Measurements from ENCODE around the gene RAB3IL1. TPM values are rescaled to one million over a fixed set of nuclear protein-coding genes. Genes with fewer than 3 reads are reported as not detected.

Gene RAB3IL1
- total and polyA plus RNA-seq, 9 of the 15 experiments (the other 6 are each of a cell fraction or from before 2014, with no cell fraction given) = 0.15 to 42.6 (median 15.5) TPM

DNA sequence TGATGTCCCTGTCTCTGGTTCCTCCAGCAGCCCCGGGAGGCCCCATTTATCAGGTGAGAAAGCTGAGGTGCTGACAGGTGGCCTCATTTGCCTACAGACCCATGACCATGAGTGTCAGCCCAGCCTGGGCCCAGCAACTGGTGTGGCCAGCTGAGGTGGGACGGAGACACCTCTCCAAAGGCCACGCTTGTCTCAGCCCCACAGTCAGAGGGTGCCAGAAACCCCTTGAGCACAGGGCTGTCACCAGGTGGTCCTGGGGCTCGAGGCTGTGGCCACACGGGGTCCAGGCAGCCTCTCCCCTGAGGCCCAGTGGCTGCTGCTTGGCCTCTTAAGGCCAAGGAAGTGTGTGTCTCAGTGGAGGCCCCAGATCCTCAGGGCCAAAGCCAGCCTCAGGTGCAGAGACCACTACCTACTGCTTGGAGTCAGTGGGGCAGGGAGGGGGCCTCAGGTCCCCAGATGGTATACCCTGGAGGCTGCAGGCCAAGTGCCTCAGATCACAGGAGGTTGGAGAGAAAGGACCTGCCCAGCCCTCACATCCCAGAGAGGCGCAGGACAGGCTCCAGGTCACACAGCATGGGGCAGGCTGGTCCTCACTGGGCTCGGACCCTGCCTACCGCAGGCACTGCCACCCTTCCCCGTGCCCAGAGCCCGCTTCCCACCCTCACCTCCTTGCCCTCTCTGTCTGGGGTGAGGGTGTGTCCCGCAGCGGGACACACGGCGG, 11.4 kb downstream of the RAB3IL1 start:
- ChIA-PET CTCF (ENCODE audit: low intra/inter-chr PET ratio) (no interaction called here), POLR2A (interaction anchor here (0.6 to 10.7 kb wide), 4 partner anchors 60 to 123 kb away, joined by 3 to 109 read pairs (median 4); partner anchors contain the start of gene FTH1)
- H3K79me2 ChIP-seq (ENCODE audit: control insufficient read depth, insufficient read depth, low read length) = peaks cover 26% of the 10 kb centered on the region
- H3K4me3 ChIP-seq = no peak overlapping the region
- in situ Hi-C loops (cut with MboI) (no loop called here), intact Hi-C loops (cut with micrococcal nuclease) (no loop called here)
- no TSS peak for BruUV-seq (replicated peaks)
- no peak overlapping the region for H3K27ac ChIP-seq (ENCODE audit: extremely low read depth, low read depth, low read length)
- no peak for DNase-seq (ENCODE audit: extremely low read depth in 1 of 4, low spot score in 3 of 4)
- H3K4me2 ChIP-seq (ENCODE audit: insufficient read depth, low read length) = no peak overlapping the region
- peaks cover 14 to 51% of the 10 kb centered on the region in 2 experiments for H3K4me1 ChIP-seq (replicated peaks in 1 of 2; ENCODE audit: control insufficient read depth in 2 of 2, insufficient read depth in 2 of 2, low read length in 2 of 2)
- no peaks in the 10 kb centered on the region for H3K9me3 ChIP-seq (replicated peaks; ENCODE audit: control insufficient read depth, insufficient read depth, low read depth, low read length)
- peaks cover 69% of the 10 kb centered on the region; the same call in 2 of the 3 replicates for H3K36me3 ChIP-seq (ENCODE audit: control insufficient read depth, insufficient read depth, low read length)
- TF ChIP-seq, protein P1, sequence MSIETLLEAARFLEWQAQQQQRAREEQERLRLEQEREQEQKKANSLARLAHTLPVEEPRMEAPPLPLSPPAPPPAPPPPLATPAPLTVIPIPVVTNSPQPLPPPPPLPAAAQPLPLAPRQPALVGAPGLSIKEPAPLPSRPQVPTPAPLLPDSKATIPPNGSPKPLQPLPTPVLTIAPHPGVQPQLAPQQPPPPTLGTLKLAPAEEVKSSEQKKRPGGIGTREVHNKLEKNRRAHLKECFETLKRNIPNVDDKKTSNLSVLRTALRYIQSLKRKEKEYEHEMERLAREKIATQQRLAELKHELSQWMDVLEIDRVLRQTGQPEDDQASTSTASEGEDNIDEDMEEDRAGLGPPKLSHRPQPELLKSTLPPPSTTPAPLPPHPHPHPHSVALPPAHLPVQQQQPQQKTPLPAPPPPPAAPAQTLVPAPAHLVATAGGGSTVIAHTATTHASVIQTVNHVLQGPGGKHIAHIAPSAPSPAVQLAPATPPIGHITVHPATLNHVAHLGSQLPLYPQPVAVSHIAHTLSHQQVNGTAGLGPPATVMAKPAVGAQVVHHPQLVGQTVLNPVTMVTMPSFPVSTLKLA (conservative IDR thresholded peaks at IDR 0.05) = no peak
- TF ChIP-seq ADNP (tag; IDR thresholded peaks at IDR 0.05) (no peak), MEIS2 (IDR thresholded peaks at IDR 0.05; ENCODE audit: partially characterized antibody) (peak; percentile 27), POLR2G (IDR thresholded peaks at IDR 0.05; ENCODE audit: low read depth, low read length) (0 out of 2 replicates have a peak, but pooled peaks have one; percentile 19)
- H3K9me1 ChIP-seq (ENCODE audit: control insufficient read depth, insufficient read depth, low read length) = peaks cover 10% of the 10 kb centered on the region
- no peak overlapping the region for H2AFZ ChIP-seq (ENCODE audit: low read depth, low read length)
- FAIRE-seq = no peak
- WGBS (ENCODE audit: insufficient coverage, low coverage, missing lambda C conversion rate) = 87% methylated on average over 11 of the region's 14 CpGs
- H3K27me3 ChIP-seq (ENCODE audit: control insufficient read depth in 2 of 2, insufficient read depth in 2 of 2, low read length in 2 of 2) = no peaks in the 10 kb centered on the region
- no peak for ATAC-seq
- peaks cover 13% of the 10 kb centered on the region; the same call in 1 of the 2 replicates for H4K20me1 ChIP-seq (replicated peaks; ENCODE audit: control insufficient read depth, insufficient read depth, low read length)
- peak overlapping the region in 1 of 2 experiments; percentile 66; a peak in 2 of 4 replicates for H3K9ac ChIP-seq (ENCODE audit: insufficient read depth in 1 of 2, low read depth in 2 of 2, low read length in 2 of 2)

All from K562 (cell line).